OCI-LY7 (cell line): ENCODE data around the gene NOX4. TPM values are rescaled to one million over a fixed set of nuclear protein-coding genes. Genes with fewer than 3 reads are reported as not detected.
"Not testable (repeated sequence)": the region's sequence is repeated elsewhere in the genome, so short reads cannot be mapped to it uniquely, and the experiment has no call there.

Source experiments
- BruUV-seq: library from RNA; stranded (reverse); fragments of 400-500 nt; replicated peaks from 2 replicates; lab custom pipeline; 2021; lab: Mats Ljungman, UMichigan
- CTCF ChIA-PET: fragments of 300-600 bp; sonication (Branson Sonifier 250); formaldehyde crosslinking; loops from one replicate; lab custom pipeline; 2022; ENCODE audit warnings: antibody characterized with exemption; ENCODE audit not compliant: unreplicated experiment; lab: Charles Lee
- POLR2A ChIA-PET: fragments of 300-600 bp; sonication (Branson Sonifier 250); formaldehyde crosslinking; loops from one replicate; lab custom pipeline; 2022; ENCODE audit warnings: antibody characterized with exemption; lab: Charles Lee
- DNase-seq: peaks from one replicate; pipeline ENCODE4 v3.0.0-alpha.2; 2015; ENCODE audit warnings: low spot score
- H2AFZ ChIP-seq: fragments of 200-600 bp; sonication (generic), shearing (Covaris generic); 2 replicates; pipeline ENCODE4 v1.6.1; 2014; ENCODE audit warnings: mild to moderate bottlenecking, antibody characterized with exemption, low read length, moderate library complexity
- H3K27ac ChIP-seq: fragments of 200-600 bp; sonication (generic); 2 replicates; pipeline ENCODE4 v1.5.1; 2014; ENCODE audit warnings: mixed run types, low read depth, mild to moderate bottlenecking, moderate library complexity, low read length, inconsistent platforms; ENCODE audit not compliant: poor library complexity, severe bottlenecking
- H3K36me3 ChIP-seq: fragments of 200-600 bp; sonication (generic); 2 replicates; pipeline ENCODE4 v1.6.1; 2014; ENCODE audit warnings: mild to moderate bottlenecking, antibody characterized with exemption, low read length, moderate library complexity, mixed read lengths; ENCODE audit not compliant: insufficient read depth
- H3K4me1 ChIP-seq: fragments of 200-600 bp; sonication (generic); 2 replicates; pipeline ENCODE4 v1.5.1; 2014; ENCODE audit warnings: mild to moderate bottlenecking, low read length; ENCODE audit not compliant: insufficient read depth, poor library complexity, severe bottlenecking
- H3K4me2 ChIP-seq: fragments of 200-600 bp; sonication (generic); 2 replicates; pipeline ENCODE4 v1.6.1; 2014; ENCODE audit warnings: mild to moderate bottlenecking, low read length
- H3K4me3 ChIP-seq: fragments of 200-600 bp; sonication (generic); 2 replicates; pipeline ENCODE4 v1.5.1; 2014; ENCODE audit warnings: mild to moderate bottlenecking, low read depth, low read length; ENCODE audit not compliant: poor library complexity, severe bottlenecking
- H3K79me2 ChIP-seq: fragments of 200-600 bp; sonication (generic); 2 replicates; pipeline ENCODE4 v1.6.1; 2016; ENCODE audit warnings: low read depth, mild to moderate bottlenecking, low read length, moderate library complexity, mixed read lengths; ENCODE audit not compliant: insufficient read depth
- H3K9me2 ChIP-seq: fragments of 200-600 bp; sonication (generic); 2 replicates; pipeline ENCODE4 v1.6.1; 2016; ENCODE audit warnings: mild to moderate bottlenecking, low read length, mixed read lengths; ENCODE audit not compliant: insufficient read depth
- H3K9me3 ChIP-seq: fragments of 200-600 bp; sonication (generic); 2 replicates; pipeline ENCODE4 v1.6.1; 2014; ENCODE audit warnings: mild to moderate bottlenecking, mixed run types, low read length, mixed read lengths
- H4K20me1 ChIP-seq: fragments of 200-600 bp; sonication (generic); 2 replicates; pipeline ENCODE4 v1.6.1; 2014; ENCODE audit warnings: mild to moderate bottlenecking, antibody characterized with exemption, low read length, moderate library complexity, mixed read lengths; ENCODE audit not compliant: insufficient read depth
- CTCF ChIP-seq: fragments of 200-600 bp; sonication (generic); conservative IDR thresholded peaks from 2 replicates; pipeline ENCODE4 v1.5.1; 2014; ENCODE audit warnings: mild to moderate bottlenecking, antibody characterized with exemption, low read length, moderate library complexity, mixed read lengths
- EZH2phosphoT487 ChIP-seq: fragments of 200-600 bp; sonication (generic); IDR thresholded peaks from 2 replicates; pipeline ENCODE4 v1.6.1; 2018; ENCODE audit warnings: low read depth, borderline replicate concordance, mild to moderate bottlenecking, mixed run types, antibody characterized with exemption, low read length, moderate library complexity, mixed read lengths
- intact Hi-C: fragments of 100-400 bp; cut with micrococcal nuclease; formaldehyde crosslinking; loops from one replicate; pipeline ENCODE4 v1.10.0; 2022; ENCODE audit not compliant: unreplicated experiment
- total RNA-seq, 2 experiments: library from RNA; depleted of rRNA in 1 of 2; stranded (reverse); fragments of >200 nt in 1 of 2; shearing (Covaris generic) in 1 of 2; gene quantifications; 2 replicates each; pipeline ENCODE4 v1.2.3, GENCODE V29; 2014 to 2022

Gene NOX4
- total RNA-seq, 2 experiments from 2014 or later = not detected

GRCh38 chr11:89381094-89381493 is 110.1 kb downstream of the NOX4 start:
- Histone ChIP-seq H3K4me2 (no peak overlapping the region), H4K20me1 (no peaks in the 10 kb centered on the region), H3K4me3 (no peak overlapping the region), H2AFZ (no peak overlapping the region), H3K79me2 (no peaks in the 10 kb centered on the region), H3K27ac (no peak overlapping the region), H3K9me3 (no peaks in the 10 kb centered on the region), H3K9me2 (no peaks in the 10 kb centered on the region), H3K36me3 (no peaks in the 10 kb centered on the region), H3K4me1 (no peaks in the 10 kb centered on the region)
- BruUV-seq = no TSS peak
- TF ChIP-seq CTCF (no peak), EZH2phosphoT487 (no peak)
- intact Hi-C loops = no loop called here
- DNase-seq = no peak
- CTCF ChIA-PET = no interaction called here
- POLR2A ChIA-PET = no interaction called here

- intact Hi-C loops, DNase-seq, H3K9me2 ChIP-seq, BruUV-seq, H2AFZ ChIP-seq, H3K9me3 ChIP-seq, H3K4me3 ChIP-seq, CTCF ChIA-PET, H3K4me2 ChIP-seq, H3K79me2 ChIP-seq, H3K27ac ChIP-seq, POLR2A ChIA-PET, H3K4me1 ChIP-seq, H4K20me1 ChIP-seq, H3K36me3 ChIP-seq: not testable (repeated sequence)
Measured at GRCh38 chr11:89379976-89380771, 111.0 kb downstream of the NOX4 start.

- CTCF ChIA-PET, POLR2A ChIA-PET, H2AFZ ChIP-seq, H4K20me1 ChIP-seq, intact Hi-C loops, H3K4me2 ChIP-seq, H3K4me3 ChIP-seq, DNase-seq, H3K9me2 ChIP-seq, H3K36me3 ChIP-seq, H3K27ac ChIP-seq, H3K79me2 ChIP-seq, H3K4me1 ChIP-seq, H3K9me3 ChIP-seq, BruUV-seq: not testable (repeated sequence)
Measured at GRCh38 chr11:89378986-89379385, 112.2 kb downstream of the NOX4 start.

GRCh38 chr11:89369356-89369755 is 121.8 kb downstream of the NOX4 start:
- intact Hi-C loops, H2AFZ ChIP-seq, H3K4me2 ChIP-seq, H3K36me3 ChIP-seq, DNase-seq, H3K9me2 ChIP-seq, POLR2A ChIA-PET, H3K4me3 ChIP-seq, H3K79me2 ChIP-seq, H3K27ac ChIP-seq, H4K20me1 ChIP-seq, CTCF ChIA-PET, H3K4me1 ChIP-seq, BruUV-seq, H3K9me3 ChIP-seq: not testable (repeated sequence)

GRCh38 chr11:89364856-89365255 is 126.3 kb downstream of the NOX4 start:
- H3K4me3 ChIP-seq, H3K4me1 ChIP-seq, H3K4me2 ChIP-seq, H3K9me3 ChIP-seq, CTCF ChIA-PET, intact Hi-C loops, H4K20me1 ChIP-seq, H3K79me2 ChIP-seq, H3K36me3 ChIP-seq, DNase-seq, BruUV-seq, H2AFZ ChIP-seq, H3K9me2 ChIP-seq, H3K27ac ChIP-seq: not testable (repeated sequence)
- POLR2A ChIA-PET = interaction anchor here (0.6 kb wide), 1 partner anchor 24 kb away, joined by 3 read pairs; no protein-coding TSS in a partner anchor
